ENCODE measurements around the gene MRPL52.
"Not testable (repeated sequence)": the region's sequence is repeated elsewhere in the genome, so short reads cannot be mapped to it uniquely, and the experiment has no call there.

The MRPL52 gene

GRCh38 chr14:22839159-22839779 is 9.6 kb downstream of the MRPL52 start:
- no peak for DNase-seq (ENCODE audit: low read depth)

GRCh38 chr14:22841311-22841710 is 11.6 kb downstream of the MRPL52 start:
- no peak for DNase-seq (ENCODE audit: low read depth)

GRCh38 chr14:22841769-22842168 is 12.1 kb downstream of the MRPL52 start:
- DNase-seq (ENCODE audit: low read depth): no peak

- DNase-seq (ENCODE audit: low read depth): no peak
These were observed 12.8 kb downstream of the MRPL52 start for GRCh38 chr14:22842211-22843122.

- no peak for DNase-seq (ENCODE audit: low read depth)
These were observed 13.6 kb downstream of the MRPL52 start for GRCh38 chr14:22843123-22843925.

GRCh38 chr14:22844221-22845102 is 14.8 kb downstream of the MRPL52 start:
- no peak for DNase-seq (ENCODE audit: low read depth)

GRCh38 chr14:22845103-22845394 is 15.4 kb downstream of the MRPL52 start:
- no peak for DNase-seq (ENCODE audit: low read depth)

- DNase-seq (ENCODE audit: low read depth): no peak
These were observed 16.3 kb downstream of the MRPL52 start for GRCh38 chr14:22845821-22846625.

GRCh38 chr14:22846811-22847307 is 17.2 kb downstream of the MRPL52 start:
- DNase-seq (ENCODE audit: low read depth): no peak

GRCh38 chr14:22847661-22848341 is 18.1 kb downstream of the MRPL52 start:
- no peak for DNase-seq (ENCODE audit: low read depth)

GRCh38 chr14:22848351-22849164 is 18.9 kb downstream of the MRPL52 start:
- DNase-seq (ENCODE audit: low read depth): no peak

GRCh38 chr14:22849212-22849819 is 19.6 kb downstream of the MRPL52 start:
- no peak for DNase-seq (ENCODE audit: low read depth)

GRCh38 chr14:22850944-22851764 is 21.5 kb downstream of the MRPL52 start:
- DNase-seq (ENCODE audit: low read depth): no peak

GRCh38 chr14:22852178-22852577 is 22.5 kb downstream of the MRPL52 start:
- not testable (repeated sequence) for DNase-seq (ENCODE audit: low read depth)

- DNase-seq (ENCODE audit: low read depth): no peak
These were observed 22.9 kb downstream of the MRPL52 start for GRCh38 chr14:22852599-22852939.

- DNase-seq (ENCODE audit: low read depth): peak; percentile 95
These were observed 23.5 kb downstream of the MRPL52 start for GRCh38 chr14:22852940-22853767.

- not testable (repeated sequence) for DNase-seq (ENCODE audit: low read depth)
These were observed 24.6 kb downstream of the MRPL52 start for GRCh38 chr14:22854296-22854695.
